ENCODE data around the gene ITPRIP. TPM values are rescaled to one million over a fixed set of nuclear protein-coding genes. Genes with fewer than 3 reads are reported as not detected.

The ITPRIP gene
- total and polyA plus RNA-seq, 4 donors = 3.5 to 7.9 (median 6.0) TPM

DNA sequence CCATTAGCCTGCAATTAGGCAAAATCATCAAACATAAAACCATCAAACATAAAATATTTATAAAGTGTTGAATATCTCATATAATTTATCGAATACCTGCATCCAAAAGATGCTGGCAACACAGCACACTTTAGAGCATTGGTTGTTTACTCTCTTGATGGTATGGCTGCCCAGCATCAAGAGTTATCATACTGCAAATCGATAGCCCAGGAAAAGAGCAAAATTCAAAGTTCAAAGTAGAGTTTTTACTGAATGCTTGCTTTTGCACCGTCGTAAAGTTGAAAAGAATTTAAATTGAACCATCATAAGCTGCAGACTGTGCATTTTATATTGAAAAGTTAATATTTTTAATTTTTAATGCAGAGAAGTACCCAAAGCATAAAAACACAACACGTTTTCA, 73.5 kb downstream of the ITPRIP start:
- peaks cover 19 to 72% (median 53%) of the 10 kb centered on the region in 4 donors for H3K36me3 ChIP-seq (ENCODE audit: control insufficient read depth in 4 of 4, insufficient read depth in 3 of 4, low read depth in 1 of 4, low read length in 3 of 4)
- TF ChIP-seq HNF4G (IDR thresholded peaks at IDR 0.05) (peak; percentile 50), RAD21 (IDR thresholded peaks at IDR 0.05) (peak in 1 of 2 donors; percentile 12), GABPA (IDR thresholded peaks at IDR 0.05 in 1 of 2, conservative IDR thresholded peaks at IDR 0.05 in 1 of 2) (no peak), SP1 (IDR thresholded peaks at IDR 0.05) (peak; percentile 37), HNF4A (conservative IDR thresholded peaks at IDR 0.05) (peak; percentile 87 to 91), YY1 (IDR thresholded peaks at IDR 0.05) (peak; percentile 49), FOXA2 (IDR thresholded peaks at IDR 0.05) (peak; percentile 49), NR2F2 (IDR thresholded peaks at IDR 0.05) (no peak), JUND (IDR thresholded peaks at IDR 0.05) (no peak), EGR1 (IDR thresholded peaks at IDR 0.05; ENCODE audit: low read depth in 2 of 2) (no peak), FOXA1 (IDR thresholded peaks at IDR 0.05) (no peak), TAF1 (conservative IDR thresholded peaks at IDR 0.05) (no peak), RXRA (IDR thresholded peaks at IDR 0.05) (peak in 1 of 2 donors; percentile 48)
- TF ChIP-seq, protein P1, sequence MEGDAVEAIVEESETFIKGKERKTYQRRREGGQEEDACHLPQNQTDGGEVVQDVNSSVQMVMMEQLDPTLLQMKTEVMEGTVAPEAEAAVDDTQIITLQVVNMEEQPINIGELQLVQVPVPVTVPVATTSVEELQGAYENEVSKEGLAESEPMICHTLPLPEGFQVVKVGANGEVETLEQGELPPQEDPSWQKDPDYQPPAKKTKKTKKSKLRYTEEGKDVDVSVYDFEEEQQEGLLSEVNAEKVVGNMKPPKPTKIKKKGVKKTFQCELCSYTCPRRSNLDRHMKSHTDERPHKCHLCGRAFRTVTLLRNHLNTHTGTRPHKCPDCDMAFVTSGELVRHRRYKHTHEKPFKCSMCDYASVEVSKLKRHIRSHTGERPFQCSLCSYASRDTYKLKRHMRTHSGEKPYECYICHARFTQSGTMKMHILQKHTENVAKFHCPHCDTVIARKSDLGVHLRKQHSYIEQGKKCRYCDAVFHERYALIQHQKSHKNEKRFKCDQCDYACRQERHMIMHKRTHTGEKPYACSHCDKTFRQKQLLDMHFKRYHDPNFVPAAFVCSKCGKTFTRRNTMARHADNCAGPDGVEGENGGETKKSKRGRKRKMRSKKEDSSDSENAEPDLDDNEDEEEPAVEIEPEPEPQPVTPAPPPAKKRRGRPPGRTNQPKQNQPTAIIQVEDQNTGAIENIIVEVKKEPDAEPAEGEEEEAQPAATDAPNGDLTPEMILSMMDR (IDR thresholded peaks at IDR 0.05; ENCODE audit: low read depth, low read length, missing input control) = no peak
- TF ChIP-seq, protein P2, sequence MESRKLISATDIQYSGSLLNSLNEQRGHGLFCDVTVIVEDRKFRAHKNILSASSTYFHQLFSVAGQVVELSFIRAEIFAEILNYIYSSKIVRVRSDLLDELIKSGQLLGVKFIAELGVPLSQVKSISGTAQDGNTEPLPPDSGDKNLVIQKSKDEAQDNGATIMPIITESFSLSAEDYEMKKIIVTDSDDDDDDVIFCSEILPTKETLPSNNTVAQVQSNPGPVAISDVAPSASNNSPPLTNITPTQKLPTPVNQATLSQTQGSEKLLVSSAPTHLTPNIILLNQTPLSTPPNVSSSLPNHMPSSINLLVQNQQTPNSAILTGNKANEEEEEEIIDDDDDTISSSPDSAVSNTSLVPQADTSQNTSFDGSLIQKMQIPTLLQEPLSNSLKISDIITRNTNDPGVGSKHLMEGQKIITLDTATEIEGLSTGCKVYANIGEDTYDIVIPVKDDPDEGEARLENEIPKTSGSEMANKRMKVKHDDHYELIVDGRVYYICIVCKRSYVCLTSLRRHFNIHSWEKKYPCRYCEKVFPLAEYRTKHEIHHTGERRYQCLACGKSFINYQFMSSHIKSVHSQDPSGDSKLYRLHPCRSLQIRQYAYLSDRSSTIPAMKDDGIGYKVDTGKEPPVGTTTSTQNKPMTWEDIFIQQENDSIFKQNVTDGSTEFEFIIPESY (IDR thresholded peaks at IDR 0.05) = no peak
- TF ChIP-seq, protein P3, sequence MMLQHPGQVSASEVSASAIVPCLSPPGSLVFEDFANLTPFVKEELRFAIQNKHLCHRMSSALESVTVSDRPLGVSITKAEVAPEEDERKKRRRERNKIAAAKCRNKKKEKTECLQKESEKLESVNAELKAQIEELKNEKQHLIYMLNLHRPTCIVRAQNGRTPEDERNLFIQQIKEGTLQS (IDR thresholded peaks at IDR 0.05) = no peak
- TF ChIP-seq, protein P4, sequence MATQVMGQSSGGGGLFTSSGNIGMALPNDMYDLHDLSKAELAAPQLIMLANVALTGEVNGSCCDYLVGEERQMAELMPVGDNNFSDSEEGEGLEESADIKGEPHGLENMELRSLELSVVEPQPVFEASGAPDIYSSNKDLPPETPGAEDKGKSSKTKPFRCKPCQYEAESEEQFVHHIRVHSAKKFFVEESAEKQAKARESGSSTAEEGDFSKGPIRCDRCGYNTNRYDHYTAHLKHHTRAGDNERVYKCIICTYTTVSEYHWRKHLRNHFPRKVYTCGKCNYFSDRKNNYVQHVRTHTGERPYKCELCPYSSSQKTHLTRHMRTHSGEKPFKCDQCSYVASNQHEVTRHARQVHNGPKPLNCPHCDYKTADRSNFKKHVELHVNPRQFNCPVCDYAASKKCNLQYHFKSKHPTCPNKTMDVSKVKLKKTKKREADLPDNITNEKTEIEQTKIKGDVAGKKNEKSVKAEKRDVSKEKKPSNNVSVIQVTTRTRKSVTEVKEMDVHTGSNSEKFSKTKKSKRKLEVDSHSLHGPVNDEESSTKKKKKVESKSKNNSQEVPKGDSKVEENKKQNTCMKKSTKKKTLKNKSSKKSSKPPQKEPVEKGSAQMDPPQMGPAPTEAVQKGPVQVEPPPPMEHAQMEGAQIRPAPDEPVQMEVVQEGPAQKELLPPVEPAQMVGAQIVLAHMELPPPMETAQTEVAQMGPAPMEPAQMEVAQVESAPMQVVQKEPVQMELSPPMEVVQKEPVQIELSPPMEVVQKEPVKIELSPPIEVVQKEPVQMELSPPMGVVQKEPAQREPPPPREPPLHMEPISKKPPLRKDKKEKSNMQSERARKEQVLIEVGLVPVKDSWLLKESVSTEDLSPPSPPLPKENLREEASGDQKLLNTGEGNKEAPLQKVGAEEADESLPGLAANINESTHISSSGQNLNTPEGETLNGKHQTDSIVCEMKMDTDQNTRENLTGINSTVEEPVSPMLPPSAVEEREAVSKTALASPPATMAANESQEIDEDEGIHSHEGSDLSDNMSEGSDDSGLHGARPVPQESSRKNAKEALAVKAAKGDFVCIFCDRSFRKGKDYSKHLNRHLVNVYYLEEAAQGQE (IDR thresholded peaks at IDR 0.05) = no peak
- TF ChIP-seq, protein P5, sequence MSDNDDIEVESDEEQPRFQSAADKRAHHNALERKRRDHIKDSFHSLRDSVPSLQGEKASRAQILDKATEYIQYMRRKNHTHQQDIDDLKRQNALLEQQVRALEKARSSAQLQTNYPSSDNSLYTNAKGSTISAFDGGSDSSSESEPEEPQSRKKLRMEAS (IDR thresholded peaks at IDR 0.05) = peak; percentile 22
- H3K27ac ChIP-seq (ENCODE audit: low read depth in 1 of 2, low read length in 2 of 2) = no peak overlapping the region
- H3K9me3 ChIP-seq (ENCODE audit: control insufficient read depth in 4 of 4, low read length in 3 of 4) = no peaks in the 10 kb centered on the region
- 36% methylated on average over 5 of the region's 5 CpGs for WGBS
- H3K4me3 ChIP-seq (ENCODE audit: low read depth in 1 of 3, low read length in 3 of 3) = no peak overlapping the region
- no peak for DNase-seq (ENCODE audit: low spot score)
- no peaks in the 10 kb centered on the region for H3K27me3 ChIP-seq (ENCODE audit: control insufficient read depth in 4 of 4, insufficient read depth in 4 of 4, low read length in 3 of 4)
- peaks cover 4 to 82% (median 57%) of the 10 kb centered on the region in 4 donors for H3K4me1 ChIP-seq (ENCODE audit: control insufficient read depth in 4 of 4, insufficient read depth in 4 of 4, low read length in 3 of 4)
- no peak overlapping the region for H3K9ac ChIP-seq (ENCODE audit: low read depth in 1 of 2, low read length in 2 of 2)
